HG03280 (cell line): ENCODE data around the gene ETV6.
"Not testable (repeated sequence)": the region's sequence is repeated elsewhere in the genome, so short reads cannot be mapped to it uniquely, and the experiment has no call there.

Experiments
- ATAC-seq: cut with Tn5 transposase; IDR thresholded peaks from one replicate; pipeline ENCODE4 v1.9.1; 2021; ENCODE audit warnings: mild to moderate bottlenecking, moderate library complexity; ENCODE audit not compliant: unreplicated experiment

The ETV6 gene

GRCh38 chr12:11666131-11667050 is 16.9 kb downstream of the ETV6 start:
- no peak for ATAC-seq

DNA sequence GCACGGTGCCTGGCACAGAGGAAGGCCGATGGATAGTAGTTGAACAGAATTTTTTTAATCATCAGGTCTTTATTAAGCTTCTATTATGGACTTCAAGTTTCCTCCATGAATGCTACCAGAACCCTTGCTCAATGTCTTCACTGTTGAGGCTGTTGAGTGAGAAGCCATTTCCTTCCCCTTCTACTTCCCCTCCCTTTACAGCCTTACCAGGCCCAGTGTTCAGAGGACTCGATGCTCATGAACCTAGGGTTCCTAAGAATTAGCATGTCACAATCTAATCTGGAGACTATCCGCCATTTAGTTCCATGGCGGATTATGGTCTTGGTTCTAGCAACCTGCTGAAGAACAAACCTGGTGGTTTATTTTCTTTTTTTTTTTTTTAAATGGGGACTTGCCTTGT is 17.7 kb downstream of the ETV6 start:
- no peak for ATAC-seq

DNA sequence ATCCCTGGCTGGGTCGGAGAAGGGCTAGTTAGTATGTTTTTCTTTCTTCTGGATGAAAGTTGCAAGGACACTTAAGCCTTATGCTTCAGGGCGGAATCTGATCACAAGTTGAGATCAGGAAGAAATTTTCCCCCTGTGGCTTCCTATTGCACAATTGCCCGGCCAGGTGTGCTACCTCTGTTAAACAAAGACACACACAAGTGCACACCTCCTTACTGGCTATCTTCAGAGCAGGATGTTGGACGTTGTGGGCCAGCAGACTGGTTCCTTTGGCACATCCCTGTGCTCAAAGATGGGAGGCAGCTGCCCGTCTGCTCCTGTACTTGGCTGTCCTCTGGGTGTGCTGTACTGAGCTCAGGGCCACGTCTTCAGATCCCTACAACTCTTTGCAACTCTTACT is 19.1 kb downstream of the ETV6 start:
- no peak for ATAC-seq

DNA sequence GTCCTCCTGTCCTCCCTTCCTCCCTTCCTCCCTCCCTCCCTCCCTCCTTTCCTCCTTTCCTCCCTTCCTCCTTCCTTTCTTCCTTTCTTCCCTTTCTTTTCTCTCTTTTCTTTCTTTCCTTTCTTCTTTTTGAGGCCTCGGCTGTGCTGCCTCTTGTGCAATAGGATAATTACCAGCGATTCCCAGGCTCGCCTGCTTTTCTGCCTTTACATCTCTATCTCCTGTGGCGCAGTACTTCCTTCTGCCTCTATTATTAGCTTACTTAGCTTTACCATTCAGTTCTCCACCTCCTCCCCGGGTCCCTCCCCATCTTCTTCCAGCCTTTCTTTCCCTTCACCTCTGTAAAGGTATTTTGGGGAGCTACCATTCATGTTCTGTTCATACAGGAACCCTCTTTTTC is 19.9 kb downstream of the ETV6 start:
- ATAC-seq, result no peak

DNA sequence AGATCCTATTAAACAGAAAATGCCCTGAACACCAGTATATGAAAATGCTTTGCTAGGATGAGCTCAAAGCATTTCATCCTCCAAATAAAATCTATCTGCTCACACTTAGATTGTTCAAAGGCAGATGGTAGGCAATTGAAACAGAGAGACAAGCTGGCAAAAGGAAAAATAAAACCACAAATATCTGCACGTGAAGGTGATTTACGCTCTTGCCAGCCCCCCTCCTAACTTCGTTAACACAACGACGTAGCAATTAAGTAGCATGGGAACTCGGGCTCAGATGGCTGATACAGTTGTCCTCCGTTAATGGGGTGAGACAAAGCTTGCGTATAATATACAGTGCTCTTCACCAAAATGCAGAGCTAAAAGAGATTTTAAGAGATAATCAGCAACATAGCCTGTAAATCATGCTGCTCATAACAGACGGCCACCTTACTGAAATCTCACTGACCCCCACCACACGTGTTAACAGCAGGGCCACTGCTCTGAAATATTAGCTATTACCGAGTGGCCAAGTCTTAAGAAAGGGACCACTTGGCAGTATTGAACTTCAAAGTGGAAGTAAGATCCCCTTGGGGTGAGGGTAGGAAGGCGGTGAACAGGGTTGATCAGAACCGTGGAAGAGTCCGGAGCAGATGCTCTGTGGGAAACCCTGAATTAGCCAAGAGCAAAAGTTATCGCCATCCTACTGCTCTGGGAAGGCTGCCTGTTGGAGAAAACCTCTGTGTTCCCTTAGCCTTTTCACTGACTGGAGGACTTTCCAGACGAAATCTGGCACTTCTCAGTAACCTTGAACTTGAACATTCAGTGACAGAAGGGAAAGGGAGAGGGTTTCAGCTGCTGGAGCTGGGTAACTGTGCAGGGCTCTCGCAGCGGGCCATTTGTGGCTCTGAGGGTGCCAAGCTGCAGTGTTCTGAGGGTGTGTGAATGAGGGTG is 23.1 kb downstream of the ETV6 start:
- no peak for ATAC-seq

GRCh38 chr12:11673666-11674461 is 24.4 kb downstream of the ETV6 start:
- ATAC-seq, result no peak

- ATAC-seq, result no peak
Measured at GRCh38 chr12:11674894-11675390, 25.5 kb downstream of the ETV6 start.

GRCh38 chr12:11676052-11676451 is 26.6 kb downstream of the ETV6 start:
- ATAC-seq, result no peak

DNA sequence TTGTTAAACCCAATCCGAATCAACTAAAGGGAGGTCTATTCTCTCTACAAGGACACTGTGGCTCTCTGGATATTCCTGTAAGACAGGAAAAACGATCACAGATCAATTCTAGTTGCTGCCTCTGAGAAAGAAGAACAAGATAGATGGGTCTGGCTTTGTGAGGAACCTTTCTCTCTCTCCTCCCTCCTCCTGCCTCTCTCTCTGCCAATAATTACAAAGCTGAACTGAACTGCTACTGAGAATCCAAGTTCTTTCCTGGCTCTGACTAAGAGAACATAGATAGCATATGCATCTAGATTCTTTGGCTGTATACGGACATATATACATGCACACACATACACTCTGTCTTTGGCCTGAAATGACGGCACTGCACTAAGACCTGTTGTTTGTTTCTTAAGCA is 27.6 kb downstream of the ETV6 start:
- no peak for ATAC-seq

GRCh38 chr12:11677752-11678151 is 28.3 kb downstream of the ETV6 start:
- ATAC-seq, result no peak

GRCh38 chr12:11678781-11679180 is 29.3 kb downstream of the ETV6 start:
- no peak for ATAC-seq

DNA sequence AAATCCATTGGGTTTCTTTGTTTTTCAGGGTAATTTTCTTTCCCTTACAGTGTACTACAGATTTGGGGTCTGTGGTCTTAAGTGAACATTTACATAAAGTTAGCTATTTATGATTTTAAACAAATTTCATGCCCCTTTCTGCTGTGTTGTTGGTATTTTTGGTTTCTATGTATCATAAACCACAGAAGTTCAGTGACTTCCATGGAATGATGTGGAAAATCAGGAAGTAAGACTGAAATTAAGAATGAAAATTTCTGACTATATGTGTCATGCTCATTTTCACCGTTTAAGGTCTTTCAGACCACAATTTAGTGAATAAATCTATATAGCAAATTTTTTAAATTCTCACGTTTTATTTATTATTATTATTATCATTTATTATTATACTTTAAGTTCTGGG is 31.7 kb downstream of the ETV6 start:
- no peak for ATAC-seq

GRCh38 chr12:11681695-11682094 is 32.2 kb downstream of the ETV6 start:
- ATAC-seq, result not testable (repeated sequence)

GRCh38 chr12:11684393-11684792 is 34.9 kb downstream of the ETV6 start:
- no peak for ATAC-seq

- ATAC-seq, result no peak
Measured at GRCh38 chr12:11684811-11685210, 35.3 kb downstream of the ETV6 start.

GRCh38 chr12:11685316-11685715 is 35.8 kb downstream of the ETV6 start:
- ATAC-seq, result no peak

GRCh38 chr12:11685716-11686115 is 36.2 kb downstream of the ETV6 start:
- no peak for ATAC-seq

DNA sequence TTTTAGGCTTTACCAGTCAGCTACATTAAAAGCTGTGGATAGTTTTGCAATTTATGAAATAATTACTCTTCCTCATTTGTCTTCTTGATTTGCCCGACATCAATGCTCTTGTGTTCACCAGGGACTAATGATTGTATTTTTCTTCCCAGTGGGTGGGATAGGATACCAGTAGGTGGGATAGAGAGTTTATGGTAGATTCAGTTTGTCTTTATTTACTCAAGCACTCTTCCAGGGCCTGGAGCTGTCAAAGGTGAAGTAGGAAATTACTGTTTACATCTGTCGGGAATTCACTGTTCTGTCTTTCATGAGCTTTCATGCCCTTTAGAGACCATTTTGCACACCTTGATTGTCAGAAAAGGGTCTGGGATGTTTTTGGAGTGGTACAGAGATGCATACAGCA is 36.6 kb downstream of the ETV6 start:
- ATAC-seq, result no peak

- no peak for ATAC-seq
Measured at GRCh38 chr12:11687528-11687927, 38.1 kb downstream of the ETV6 start.

DNA sequence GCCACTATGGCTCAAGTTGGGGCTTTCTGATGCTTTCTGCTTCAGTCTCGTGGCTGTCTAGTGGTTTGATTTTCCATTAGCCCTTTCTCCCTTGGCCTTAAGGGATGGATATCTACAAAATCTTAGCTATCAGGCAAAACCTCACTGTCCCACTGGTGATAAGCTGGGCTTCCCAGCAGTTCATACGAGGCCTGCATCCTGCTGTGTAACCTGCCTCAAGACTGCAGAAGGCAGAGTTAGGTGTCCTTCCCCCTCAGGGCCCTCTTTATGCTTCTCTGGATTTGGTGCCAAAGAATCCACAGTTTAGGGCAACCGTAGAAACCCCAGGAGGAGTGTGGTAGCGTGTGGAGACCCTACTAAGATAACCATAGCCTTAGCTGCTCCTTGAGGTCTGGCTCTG is 38.9 kb downstream of the ETV6 start:
- no peak for ATAC-seq

GRCh38 chr12:11688831-11689230 is 39.4 kb downstream of the ETV6 start:
- ATAC-seq, result no peak
